Spinal cord (tissue), 10 donors: Measurements from ENCODE around the gene PACSIN2. TPM values are rescaled to one million over a fixed set of nuclear protein-coding genes. Genes with fewer than 3 reads are reported as not detected.

ENCODE experiments used
- DNase-seq, 6 donors: peaks; one replicate each; pipeline versions ENCODE4 v3.0.0 to v3.0.0-alpha.2; 2013 to 2015; ENCODE audit warnings: low spot score in 6 of 6, low read depth in 4 of 6
- H3K27ac ChIP-seq: one replicate; pipeline ENCODE4 v1.5.1; 2013; ENCODE audit warnings: low read depth, low read length, control low read depth
- H3K27me3 ChIP-seq: one replicate; pipeline ENCODE4 v1.6.1; 2013; ENCODE audit warnings: low read length; ENCODE audit not compliant: control insufficient read depth, insufficient read depth
- H3K36me3 ChIP-seq: one replicate; pipeline ENCODE4 v1.6.1; 2013; ENCODE audit warnings: low read length; ENCODE audit not compliant: control insufficient read depth, insufficient read depth
- H3K4me1 ChIP-seq: one replicate; pipeline ENCODE4 v1.6.1; 2013; ENCODE audit warnings: low read length; ENCODE audit not compliant: control insufficient read depth, insufficient read depth
- H3K4me3 ChIP-seq: one replicate; pipeline ENCODE4 v1.5.1; 2013; ENCODE audit warnings: low read depth, low read length, control low read depth
- H3K9me3 ChIP-seq: one replicate; pipeline ENCODE4 v1.6.1; 2013; ENCODE audit warnings: low read length; ENCODE audit not compliant: control insufficient read depth, insufficient read depth
- WGBS: methylation state at CpG from one replicate; pipeline ENCODE4 v1.1.5; 2013; ENCODE audit warnings: missing lambda C conversion rate; ENCODE audit not compliant: insufficient coverage; 5-methylcytosine and 5-hydroxymethylcytosine counted together
- polyA plus RNA-seq, 2 donors: library from polyadenylated mRNA; unstranded; fragments of 120-200 nt; gene quantifications; one replicate each; pipeline ENCODE4 v1.2.1, GENCODE V29; 2013; ENCODE audit not compliant: insufficient read length in 2 of 2
- total RNA-seq, 2 donors: library from RNA; depleted of rRNA in 1 of 2; stranded (reverse); fragments of 120-200 nt in 1 of 2; fragments of >200 nt in 1 of 2; gene quantifications; one replicate each; pipeline versions ENCODE4 v1.2.3 to v1.2.4, GENCODE V29; 2013 to 2014
- donor health status: healthy.

PACSIN2 gene
- total and polyA plus RNA-seq, 4 donors: 36.3 to 54.2 (median 45.9) TPM

GRCh38 chr22:42984814-42985530 is 30.0 kb downstream of the PACSIN2 start:
- Histone ChIP-seq H3K4me3 (no peak overlapping the region), H3K4me1 (peaks cover 8% of the 10 kb centered on the region), H3K36me3 (no peaks in the 10 kb centered on the region), H3K9me3 (no peaks in the 10 kb centered on the region), H3K27ac (no peak overlapping the region), H3K27me3 (no peaks in the 10 kb centered on the region)
- WGBS: 93% methylated on average over 8 of the region's 9 CpGs
- no peak for DNase-seq

DNA sequence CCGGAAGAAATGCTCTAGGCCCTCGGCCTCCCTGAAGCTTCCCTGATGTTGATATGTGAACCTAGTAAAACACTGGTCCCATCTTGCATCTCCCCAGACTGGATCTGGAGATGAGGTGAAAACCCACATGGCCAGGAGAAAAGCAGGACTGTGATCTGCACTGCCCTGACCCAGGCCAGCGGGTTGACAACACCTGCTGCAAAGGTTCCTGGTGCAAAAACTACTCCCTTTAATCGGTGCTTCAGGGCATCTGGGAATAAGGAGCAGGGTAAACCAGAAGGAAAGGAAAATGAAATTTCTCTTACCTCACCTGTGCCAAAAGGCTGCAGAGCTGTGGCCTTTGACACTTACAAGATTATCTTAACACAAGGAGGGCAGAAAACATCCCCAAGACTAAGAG is 30.6 kb downstream of the PACSIN2 start:
- Histone ChIP-seq H3K9me3 (no peaks in the 10 kb centered on the region), H3K4me1 (peaks cover 8% of the 10 kb centered on the region), H3K4me3 (no peak overlapping the region), H3K27ac (no peak overlapping the region), H3K27me3 (no peaks in the 10 kb centered on the region), H3K36me3 (no peaks in the 10 kb centered on the region)
- WGBS: no CpG with 5 or more reads among the region's 4 CpGs
- no peak for DNase-seq

DNA sequence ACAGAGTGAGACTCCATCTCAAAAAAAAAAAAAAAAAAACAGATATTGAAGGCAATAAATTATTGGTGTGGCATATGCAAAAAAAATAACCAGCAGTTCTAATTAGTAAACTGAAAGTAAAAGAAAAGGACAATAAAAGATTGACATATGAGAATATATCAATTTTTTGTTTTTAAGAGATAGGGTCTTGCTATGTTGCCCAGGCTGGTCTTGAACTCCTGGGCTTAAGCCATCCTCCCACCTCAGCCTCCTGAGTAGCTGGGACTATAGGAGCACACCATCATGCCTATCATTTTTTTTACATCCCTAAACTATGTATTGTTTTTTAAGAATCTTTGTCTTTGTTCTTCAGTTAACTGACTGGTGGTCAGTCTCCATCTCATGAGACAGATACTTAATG is 31.5 kb downstream of the PACSIN2 start:
- no peak for DNase-seq
- no peaks in the 10 kb centered on the region for H3K9me3 ChIP-seq
- peaks cover 9% of the 10 kb centered on the region for H3K4me1 ChIP-seq
- H3K4me3 ChIP-seq: no peak overlapping the region
- H3K36me3 ChIP-seq: no peaks in the 10 kb centered on the region
- H3K27ac ChIP-seq: no peak overlapping the region
- no peaks in the 10 kb centered on the region for H3K27me3 ChIP-seq

GRCh38 chr22:42979606-42980005 is 35.3 kb downstream of the PACSIN2 start:
- H3K9me3 ChIP-seq: no peaks in the 10 kb centered on the region
- WGBS: 80% methylated on average over 1 of the region's 4 CpGs
- no peak overlapping the region for H3K4me3 ChIP-seq
- peaks cover 9% of the 10 kb centered on the region for H3K4me1 ChIP-seq
- no peak for DNase-seq
- H3K27me3 ChIP-seq: no peaks in the 10 kb centered on the region
- no peak overlapping the region for H3K27ac ChIP-seq
- H3K36me3 ChIP-seq: no peaks in the 10 kb centered on the region

GRCh38 chr22:42978453-42979103 is 36.4 kb downstream of the PACSIN2 start:
- Histone ChIP-seq H3K4me3 (no peak overlapping the region), H3K36me3 (no peaks in the 10 kb centered on the region), H3K27me3 (no peaks in the 10 kb centered on the region), H3K27ac (no peak overlapping the region), H3K9me3 (no peaks in the 10 kb centered on the region), H3K4me1 (peaks cover 11% of the 10 kb centered on the region)
- DNase-seq: no peak
- 50% methylated on average over 2 of the region's 5 CpGs for WGBS

DNA sequence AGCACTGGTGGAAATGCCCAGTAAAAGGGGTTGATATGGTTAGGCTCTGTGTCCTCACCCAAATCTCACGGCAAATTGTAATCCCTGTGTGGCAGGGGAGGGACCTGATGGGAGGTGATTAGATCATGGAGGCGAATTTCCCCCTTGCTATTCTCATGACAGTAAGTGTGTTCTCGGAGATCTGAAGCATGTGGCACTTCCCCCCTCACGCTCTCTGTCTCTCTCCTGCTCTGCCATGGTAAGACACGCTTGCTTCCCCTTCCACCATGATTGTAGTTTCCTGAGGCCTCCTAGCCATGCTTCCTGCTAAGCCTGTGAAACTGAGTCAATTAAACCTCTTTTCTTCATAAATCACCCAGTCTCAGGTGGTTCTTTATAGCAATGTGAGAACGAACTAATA is 37.4 kb downstream of the PACSIN2 start:
- WGBS: 60% methylated on average over 2 of the region's 6 CpGs
- no peaks in the 10 kb centered on the region for H3K36me3 ChIP-seq
- DNase-seq: no peak
- H3K27me3 ChIP-seq: no peaks in the 10 kb centered on the region
- no peak overlapping the region for H3K4me3 ChIP-seq
- H3K27ac ChIP-seq: no peak overlapping the region
- H3K9me3 ChIP-seq: no peaks in the 10 kb centered on the region
- peaks cover 16% of the 10 kb centered on the region for H3K4me1 ChIP-seq

GRCh38 chr22:42976217-42976933 is 38.6 kb downstream of the PACSIN2 start:
- no peak overlapping the region for H3K27ac ChIP-seq
- DNase-seq: no peak
- WGBS: 79% methylated on average over 3 of the region's 7 CpGs

GRCh38 chr22:42974223-42974622 is 40.7 kb downstream of the PACSIN2 start:
- H3K27ac ChIP-seq: no peak overlapping the region
- no peak overlapping the region for H3K4me3 ChIP-seq
- H3K27me3 ChIP-seq: no peaks in the 10 kb centered on the region
- no peak for DNase-seq
- H3K36me3 ChIP-seq: no peaks in the 10 kb centered on the region
- no CpG with 5 or more reads among the region's 3 CpGs for WGBS
- peaks cover 18% of the 10 kb centered on the region for H3K4me1 ChIP-seq
- H3K9me3 ChIP-seq: no peaks in the 10 kb centered on the region

More at GRCh38 chr22:42976217-42976933, 38.6 kb downstream of the PACSIN2 start:
- Histone ChIP-seq H3K4me3 (no peak overlapping the region), H3K4me1 (peaks cover 18% of the 10 kb centered on the region), H3K27me3 (no peaks in the 10 kb centered on the region), H3K36me3 (no peaks in the 10 kb centered on the region), H3K9me3 (no peaks in the 10 kb centered on the region)

GRCh38 chr22:42973536-42973881 is 41.4 kb downstream of the PACSIN2 start:
- Histone ChIP-seq H3K9me3 (no peaks in the 10 kb centered on the region), H3K4me3 (no peak overlapping the region), H3K27me3 (no peaks in the 10 kb centered on the region), H3K36me3 (no peaks in the 10 kb centered on the region), H3K4me1 (peaks cover 17% of the 10 kb centered on the region), H3K27ac (no peak overlapping the region)
- no peak for DNase-seq
- 59% methylated on average over 5 of the region's 5 CpGs for WGBS
